Cardiac septum (tissue), 1 donor: Measurements from ENCODE around the gene CD82. TPM values are rescaled to one million over a fixed set of nuclear protein-coding genes. Genes with fewer than 3 reads are reported as not detected.
"Not testable (repeated sequence)": the region's sequence is repeated elsewhere in the genome, so short reads cannot be mapped to it uniquely, and the experiment has no call there.

Experiments used
- DNase-seq: peaks from one replicate; pipeline ENCODE4 v3.0.0-alpha.2; 2020; ENCODE audit warnings: low spot score
- intact Hi-C: fragments of 100-400 bp; cut with DNase I; formaldehyde crosslinking; loops from one replicate; pipeline ENCODE4 v1.14.0; 2022
- total RNA-seq: library from RNA; stranded (reverse); fragmentation: NEBNext Ultra II Directional; extraction: Animal tissue kit (Norgen Biotek cat#: 25700); gene quantifications from one replicate; pipeline ENCODE4 v1.2.1, GENCODE V29; 2021
- donor health status: DM: no; HTN: no; CAD: no.

The CD82 gene
- total RNA-seq, 1 donor from 2014 or later: 27.9 TPM

GRCh38 chr11:44638032-44638431, 72.6 kb downstream of the CD82 start:
- DNase-seq: peak; percentile 60
- intact Hi-C loops: no loop called here

GRCh38 chr11:44643217-44643616, 77.8 kb downstream of the CD82 start:
- DNase-seq: no peak
- intact Hi-C loops: no loop called here

GRCh38 chr11:44645827-44646226, 80.4 kb downstream of the CD82 start:
- intact Hi-C loops: no loop called here
- no peak for DNase-seq

GRCh38 chr11:44647255-44647955, 81.9 kb downstream of the CD82 start:
- DNase-seq, intact Hi-C loops: not testable (repeated sequence)

GRCh38 chr11:44648109-44648508, 82.6 kb downstream of the CD82 start:
- intact Hi-C loops: no loop called here

GRCh38 chr11:44651535-44652155, 86.2 kb downstream of the CD82 start:
- intact Hi-C loops: no loop called here
- DNase-seq: no peak

More at GRCh38 chr11:44648109-44648508, 82.6 kb downstream of the CD82 start:
- no peak for DNase-seq

GRCh38 chr11:44652901-44653644, 87.6 kb downstream of the CD82 start:
- DNase-seq: no peak
- intact Hi-C loops: no loop called here

GRCh38 chr11:44654057-44654456, 88.6 kb downstream of the CD82 start:
- intact Hi-C loops: no loop called here
- no peak for DNase-seq

DNA sequence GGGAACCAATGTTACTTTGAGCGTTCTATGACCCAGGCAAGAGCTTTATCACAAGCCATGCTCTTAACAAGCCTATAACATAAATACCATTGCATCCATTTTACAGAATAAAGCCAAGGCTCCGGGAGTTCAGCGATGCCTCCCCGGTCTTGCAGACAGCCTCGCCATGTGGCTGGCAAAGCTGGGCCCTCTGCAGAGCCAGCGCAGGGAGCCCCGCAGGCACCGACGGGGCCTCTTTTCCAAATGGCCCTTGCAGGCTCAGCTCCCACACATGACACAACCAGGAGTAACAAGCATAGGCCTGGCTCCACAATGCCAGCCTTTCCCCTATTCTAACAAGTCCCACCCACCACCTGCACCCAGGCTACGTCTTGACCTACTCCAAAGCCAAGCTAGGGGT, 89.1 kb downstream of the CD82 start:
- DNase-seq: no peak
- intact Hi-C loops: no loop called here

- no peak for DNase-seq
- intact Hi-C loops: no loop called here
These were observed 92.5 kb downstream of the CD82 start for GRCh38 chr11:44657836-44658505.

DNA sequence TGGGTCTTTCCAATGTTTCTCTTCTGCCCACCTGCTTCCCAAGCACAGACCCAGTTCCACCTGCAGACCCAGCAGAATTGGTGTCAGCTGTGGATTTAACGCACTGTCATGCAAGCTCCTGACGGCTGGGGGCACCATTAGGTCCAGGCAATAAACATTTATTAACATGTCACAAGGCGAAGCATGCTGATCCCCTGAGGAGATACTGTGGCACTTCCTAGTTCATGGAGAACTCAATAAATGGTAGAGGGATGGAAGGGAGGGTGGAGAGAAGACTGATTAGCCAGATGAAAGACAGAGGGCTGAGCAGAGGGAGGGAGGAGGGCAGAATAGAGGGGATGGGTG, 93.0 kb downstream of the CD82 start:
- intact Hi-C loops: no loop called here
- no peak for DNase-seq

- intact Hi-C loops: no loop called here
- DNase-seq: no peak
These were observed 94.2 kb downstream of the CD82 start for GRCh38 chr11:44659641-44660040.

- intact Hi-C loops, DNase-seq: not testable (repeated sequence)
These were observed 95.1 kb downstream of the CD82 start for GRCh38 chr11:44660535-44660934.

DNA sequence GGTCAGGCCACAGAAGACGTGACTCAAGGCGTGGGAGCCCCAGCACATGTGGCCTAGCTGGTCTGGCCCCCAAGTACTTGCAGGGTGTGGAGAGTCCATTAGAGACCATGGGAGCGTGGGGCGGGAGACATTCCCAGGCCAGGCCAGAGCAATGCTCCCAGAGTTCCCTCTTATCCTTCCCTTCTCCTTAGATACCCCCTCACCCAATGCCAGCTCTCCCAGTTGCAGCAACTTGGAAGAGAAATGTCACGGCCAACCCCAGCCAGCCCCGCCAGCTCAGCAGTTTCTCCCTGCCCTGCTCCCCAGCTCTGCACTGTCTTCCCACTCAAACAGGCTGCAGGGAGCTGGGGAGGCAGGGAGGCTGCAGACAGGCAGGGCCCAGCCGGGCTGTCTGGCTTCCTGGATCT, 95.9 kb downstream of the CD82 start:
- DNase-seq: no peak

More for the DNA sequence above, 95.9 kb downstream of the CD82 start:
- intact Hi-C loops: no loop called here

Other genes with a start within 250 kb of the CD82 start
- gene TSPAN18, start 161.3 kb downstream of the CD82 start, total RNA-seq: 153 TPM